ENCODE results near the gene SLC9A9. TPM values are rescaled to one million over a fixed set of nuclear protein-coding genes. Genes with fewer than 3 reads are reported as not detected.

The SLC9A9 gene
- total RNA-seq, 1 experiment from 2014 or later, result 2.2 TPM

DNA sequence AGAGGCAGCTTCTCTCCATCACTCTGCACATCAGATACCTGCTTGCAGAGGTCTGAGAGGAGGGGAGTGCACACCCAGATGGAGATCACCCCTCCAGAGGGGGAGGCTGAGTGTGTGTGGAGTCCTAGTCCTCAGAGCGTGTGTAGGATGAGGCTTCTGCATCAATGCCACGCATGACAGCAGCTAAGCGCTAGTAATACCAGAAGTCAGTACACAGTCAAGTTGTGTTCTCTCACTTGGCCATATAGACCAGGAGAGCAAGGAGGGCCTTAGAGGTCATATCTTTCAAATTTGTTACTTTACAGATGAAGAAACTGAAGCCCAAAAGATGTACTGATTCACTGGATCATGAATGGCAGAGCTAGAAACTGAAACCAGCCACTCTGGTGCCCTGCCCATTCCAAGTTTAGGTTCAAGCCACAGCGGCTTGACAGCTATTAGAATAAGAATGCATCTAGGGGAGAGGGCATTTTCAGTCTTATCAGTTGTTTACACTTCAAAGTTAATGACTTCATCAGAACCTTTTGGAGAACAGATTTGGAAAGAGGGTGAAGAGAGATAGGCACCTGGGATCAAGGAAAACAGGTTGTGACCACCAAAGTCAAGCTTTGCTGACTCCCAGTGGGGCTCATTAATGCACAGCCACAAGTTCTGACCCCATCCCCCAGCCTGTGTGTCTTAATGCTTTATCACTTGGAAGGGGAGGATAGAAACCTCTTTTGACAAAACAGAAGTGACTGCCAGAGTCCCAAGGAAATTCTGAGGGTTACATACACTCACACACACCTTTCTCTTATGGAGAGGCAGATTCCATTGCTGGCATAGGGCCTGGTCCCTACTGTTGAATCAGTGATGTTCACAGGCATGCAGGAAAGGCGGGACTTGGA lies 418.4 kb downstream of the SLC9A9 start:
- CTCF ChIA-PET, result interaction anchor here (0.8 to 1.2 kb wide), 3 partner anchors 9 to 215 kb away, joined by 3 to 4 read pairs (median 3); no protein-coding TSS in a partner anchor
- Mint-ChIP-seq H3K27ac (ENCODE audit: low read depth, unreplicated experiment) (no peak overlapping the region), H3K4me1 (ENCODE audit: insufficient read depth, unreplicated experiment) (peaks cover 11% of the 10 kb centered on the region), H3K36me3 (ENCODE audit: insufficient read depth, unreplicated experiment) (no peaks in the 10 kb centered on the region), H3K27me3 (ENCODE audit: insufficient read depth, unreplicated experiment) (no peaks in the 10 kb centered on the region), H3K4me3 (ENCODE audit: unreplicated experiment) (no peak overlapping the region), H3K9me3 (ENCODE audit: unreplicated experiment) (no peaks in the 10 kb centered on the region)
- POLR2A ChIA-PET, result interaction anchor here (0.9 kb wide), 1 partner anchor 8 kb away, joined by 3 read pairs; no protein-coding TSS in a partner anchor
- DNase-seq (ENCODE audit: unreplicated experiment), result no peak
- BruUV-seq (replicated peaks), result no TSS peak
- intact Hi-C loops (cut with micrococcal nuclease), result loop anchor here (5.0 to 10.0 kb wide), 2 partner anchors 212 to 295 kb away; no protein-coding TSS in a partner anchor
- TF ChIP-seq, protein P1, sequence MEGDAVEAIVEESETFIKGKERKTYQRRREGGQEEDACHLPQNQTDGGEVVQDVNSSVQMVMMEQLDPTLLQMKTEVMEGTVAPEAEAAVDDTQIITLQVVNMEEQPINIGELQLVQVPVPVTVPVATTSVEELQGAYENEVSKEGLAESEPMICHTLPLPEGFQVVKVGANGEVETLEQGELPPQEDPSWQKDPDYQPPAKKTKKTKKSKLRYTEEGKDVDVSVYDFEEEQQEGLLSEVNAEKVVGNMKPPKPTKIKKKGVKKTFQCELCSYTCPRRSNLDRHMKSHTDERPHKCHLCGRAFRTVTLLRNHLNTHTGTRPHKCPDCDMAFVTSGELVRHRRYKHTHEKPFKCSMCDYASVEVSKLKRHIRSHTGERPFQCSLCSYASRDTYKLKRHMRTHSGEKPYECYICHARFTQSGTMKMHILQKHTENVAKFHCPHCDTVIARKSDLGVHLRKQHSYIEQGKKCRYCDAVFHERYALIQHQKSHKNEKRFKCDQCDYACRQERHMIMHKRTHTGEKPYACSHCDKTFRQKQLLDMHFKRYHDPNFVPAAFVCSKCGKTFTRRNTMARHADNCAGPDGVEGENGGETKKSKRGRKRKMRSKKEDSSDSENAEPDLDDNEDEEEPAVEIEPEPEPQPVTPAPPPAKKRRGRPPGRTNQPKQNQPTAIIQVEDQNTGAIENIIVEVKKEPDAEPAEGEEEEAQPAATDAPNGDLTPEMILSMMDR (IDR thresholded peaks at IDR 0.05; ENCODE audit: unreplicated experiment), result no peak

DNA sequence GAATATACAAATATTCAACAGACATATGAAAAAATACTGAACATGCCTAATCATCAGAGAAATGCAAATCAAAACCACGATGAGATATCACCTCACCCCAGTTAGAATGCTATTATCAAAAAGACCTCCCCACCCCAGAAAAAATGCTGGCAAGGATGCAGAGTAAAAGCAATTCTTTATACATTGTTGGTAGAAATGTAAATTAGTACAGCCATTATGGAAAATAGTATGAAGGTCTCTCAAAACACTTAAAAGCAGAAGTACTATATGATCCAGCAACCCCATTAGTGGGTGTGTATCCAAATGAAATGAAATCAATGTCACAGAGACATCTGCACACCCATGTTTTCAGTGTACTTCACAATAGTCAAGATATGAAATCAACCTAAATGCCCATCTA lies 420.0 kb downstream of the SLC9A9 start:
- CTCF ChIA-PET, result interaction anchor here (1.2 kb wide), 1 partner anchor 15 kb away, joined by 3 read pairs; no protein-coding TSS in a partner anchor
- DNase-seq (ENCODE audit: unreplicated experiment), result no peak
- Mint-ChIP-seq H3K4me1 (ENCODE audit: insufficient read depth, unreplicated experiment) (peaks cover 11% of the 10 kb centered on the region), H3K27ac (ENCODE audit: low read depth, unreplicated experiment) (no peak overlapping the region), H3K36me3 (ENCODE audit: insufficient read depth, unreplicated experiment) (no peaks in the 10 kb centered on the region), H3K27me3 (ENCODE audit: insufficient read depth, unreplicated experiment) (no peaks in the 10 kb centered on the region), H3K9me3 (ENCODE audit: unreplicated experiment) (no peaks in the 10 kb centered on the region), H3K4me3 (ENCODE audit: unreplicated experiment) (no peak overlapping the region)
- POLR2A ChIA-PET, result interaction anchor here (1.4 kb wide), 1 partner anchor 16 kb away, joined by 3 read pairs; no protein-coding TSS in a partner anchor
- intact Hi-C loops (cut with micrococcal nuclease), result no loop called here
- no TSS peak for BruUV-seq (replicated peaks)
- TF ChIP-seq, protein P1 (IDR thresholded peaks at IDR 0.05; ENCODE audit: unreplicated experiment), result no peak

DNA sequence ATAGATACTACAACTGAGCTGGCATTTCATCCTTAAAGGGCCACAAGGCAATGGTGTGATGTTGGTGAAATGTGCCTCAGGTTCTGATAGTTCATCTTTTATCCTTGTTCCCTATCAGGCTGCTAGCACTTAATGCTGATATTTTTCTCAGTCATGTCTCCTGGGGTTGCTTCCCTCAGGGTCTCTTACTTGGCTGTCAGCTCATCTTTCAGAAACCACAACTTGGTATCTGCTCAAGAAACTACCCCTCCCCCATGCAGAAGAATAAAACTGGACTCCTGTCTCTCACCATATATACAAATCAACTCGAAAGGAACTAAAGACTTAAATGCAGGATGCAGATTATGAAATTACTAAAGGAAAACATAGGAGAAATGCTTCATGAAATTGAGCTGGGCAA lies 420.6 kb downstream of the SLC9A9 start:
- no TSS peak for BruUV-seq (replicated peaks)
- CTCF ChIA-PET, result interaction anchor here (0.5 to 1.2 kb wide), 3 partner anchors 13 to 461 kb away, joined by 3 read pairs; no protein-coding TSS in a partner anchor
- H3K4me3 Mint-ChIP-seq (ENCODE audit: unreplicated experiment), result no peak overlapping the region
- TF ChIP-seq, protein P1 (IDR thresholded peaks at IDR 0.05; ENCODE audit: unreplicated experiment), result no peak
- H3K27ac Mint-ChIP-seq (ENCODE audit: low read depth, unreplicated experiment), result no peak overlapping the region
- POLR2A ChIA-PET, result interaction anchor here (0.7 to 1.4 kb wide), 2 partner anchors 16 to 273 kb away, joined by 3 read pairs; no protein-coding TSS in a partner anchor
- peaks cover 11% of the 10 kb centered on the region for H3K4me1 Mint-ChIP-seq (ENCODE audit: insufficient read depth, unreplicated experiment)
- no peaks in the 10 kb centered on the region for H3K9me3 Mint-ChIP-seq (ENCODE audit: unreplicated experiment)
- H3K27me3 Mint-ChIP-seq (ENCODE audit: insufficient read depth, unreplicated experiment), result no peaks in the 10 kb centered on the region
- DNase-seq (ENCODE audit: unreplicated experiment), result no peak
- no peaks in the 10 kb centered on the region for H3K36me3 Mint-ChIP-seq (ENCODE audit: insufficient read depth, unreplicated experiment)
- intact Hi-C loops (cut with micrococcal nuclease), result no loop called here

DNA sequence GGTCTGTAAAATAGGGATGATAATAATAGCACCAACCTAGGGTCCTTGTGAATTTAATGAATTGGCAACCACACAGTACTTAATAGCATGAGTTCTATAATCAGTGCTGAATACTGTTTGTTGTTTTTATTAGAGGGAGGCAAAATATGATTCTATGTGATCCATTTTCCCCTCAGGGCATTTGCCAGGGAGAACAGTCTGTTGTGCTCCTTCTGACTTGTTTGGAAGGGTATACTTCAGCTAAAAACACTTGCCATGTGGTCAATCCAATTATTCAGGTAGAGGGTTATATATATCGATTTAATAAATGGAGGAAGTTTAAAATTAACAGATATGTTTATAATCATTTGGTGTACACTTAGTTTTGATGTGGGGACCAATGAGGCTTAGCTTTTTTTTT lies 423.4 kb downstream of the SLC9A9 start:
- intact Hi-C loops (cut with micrococcal nuclease), result no loop called here
- Mint-ChIP-seq H3K9me3 (ENCODE audit: unreplicated experiment) (no peaks in the 10 kb centered on the region), H3K27ac (ENCODE audit: low read depth, unreplicated experiment) (no peak overlapping the region), H3K4me1 (ENCODE audit: insufficient read depth, unreplicated experiment) (no peaks in the 10 kb centered on the region), H3K4me3 (ENCODE audit: unreplicated experiment) (no peak overlapping the region), H3K27me3 (ENCODE audit: insufficient read depth, unreplicated experiment) (no peaks in the 10 kb centered on the region), H3K36me3 (ENCODE audit: insufficient read depth, unreplicated experiment) (no peaks in the 10 kb centered on the region)
- ChIA-PET CTCF (interaction anchor here (1.2 kb wide), 1 partner anchor 110 kb away, joined by 3 read pairs; no protein-coding TSS in a partner anchor), POLR2A (interaction anchor here (0.5 to 1.2 kb wide), 2 partner anchors 9 to 69 kb away, joined by 3 to 5 read pairs; no protein-coding TSS in a partner anchor)
- DNase-seq (ENCODE audit: unreplicated experiment), result no peak
- no TSS peak for BruUV-seq (replicated peaks)
- TF ChIP-seq, protein P1 (IDR thresholded peaks at IDR 0.05; ENCODE audit: unreplicated experiment), result no peak

Data from MCF 10A (cell line).